ENCODE results near the gene TMEM209.

TMEM209 gene

GRCh38 chr7:130141884-130142653 is 63.1 kb downstream of the TMEM209 start:
- no peak overlapping the region for H3K4me3 ChIP-seq (ENCODE audit: low read depth, low read length)
- no peak for TF ChIP-seq CTCF (IDR thresholded peaks at IDR 0.05; ENCODE audit: insufficient read depth, low read depth, low read length, missing control alignments)
- DNase-seq (ENCODE audit: low read depth) = no peak

GRCh38 chr7:130141161-130141883 is 63.9 kb downstream of the TMEM209 start:
- no peak for DNase-seq (ENCODE audit: low read depth)

GRCh38 chr7:130140551-130141160 is 64.5 kb downstream of the TMEM209 start:
- TF ChIP-seq CTCF (IDR thresholded peaks at IDR 0.05; ENCODE audit: insufficient read depth, low read depth, low read length, missing control alignments) = no peak
- no peak for DNase-seq (ENCODE audit: low read depth)
- H3K4me3 ChIP-seq (ENCODE audit: low read depth, low read length) = no peak overlapping the region

More at GRCh38 chr7:130141161-130141883, 63.9 kb downstream of the TMEM209 start:
- no peak overlapping the region for H3K4me3 ChIP-seq (ENCODE audit: low read depth, low read length)
- TF ChIP-seq CTCF (IDR thresholded peaks at IDR 0.05; ENCODE audit: insufficient read depth, low read depth, low read length, missing control alignments) = no peak

GRCh38 chr7:130139193-130139960 is 65.8 kb downstream of the TMEM209 start:
- H3K4me3 ChIP-seq (ENCODE audit: low read depth, low read length) = no peak overlapping the region
- no peak for TF ChIP-seq CTCF (IDR thresholded peaks at IDR 0.05; ENCODE audit: insufficient read depth, low read depth, low read length, missing control alignments)
- no peak for DNase-seq (ENCODE audit: low read depth)

GRCh38 chr7:130137207-130137606 is 68.0 kb downstream of the TMEM209 start:
- no peak for DNase-seq (ENCODE audit: low read depth)
- H3K4me3 ChIP-seq (ENCODE audit: low read depth, low read length) = no peak overlapping the region
- TF ChIP-seq CTCF (IDR thresholded peaks at IDR 0.05; ENCODE audit: insufficient read depth, low read depth, low read length, missing control alignments) = no peak

- TF ChIP-seq CTCF (IDR thresholded peaks at IDR 0.05; ENCODE audit: insufficient read depth, low read depth, low read length, missing control alignments) = no peak
- DNase-seq (ENCODE audit: low read depth) = no peak
- no peak overlapping the region for H3K4me3 ChIP-seq (ENCODE audit: low read depth, low read length)
Measured at GRCh38 chr7:130136579-130137167, 68.5 kb downstream of the TMEM209 start.
